K562 (cell line): ENCODE data around the gene PHKA2. TPM values are rescaled to one million over a fixed set of nuclear protein-coding genes. Genes with fewer than 3 reads are reported as not detected.
"Not testable (repeated sequence)": the region's sequence is repeated elsewhere in the genome, so short reads cannot be mapped to it uniquely, and the experiment has no call there.

Experiments
- ATAC-seq: fragments of 200-7000 bp; cut with Tn5 transposase; 3 replicates; pipeline ENCODE4 v1.9.1; 2020; ENCODE audit warnings: moderate library complexity
- BruUV-seq: library from RNA; stranded (reverse); fragments of 400-500 nt; replicated peaks from 2 replicates; lab custom pipeline; 2021; lab: Mats Ljungman, UMichigan
- CTCF ChIA-PET: fragments of 300-600 bp; formaldehyde crosslinking; extraction: SDS; loops from one replicate; lab custom pipeline; 2021; ENCODE audit warnings: low intra/inter-chr PET ratio; lab: Yijun Ruan, JAX
- POLR2A ChIA-PET: fragments of 300-600, 350-650 bp; sonication (Branson Sonifier 250); formaldehyde crosslinking; extraction: SDS; loops from one replicate; lab custom pipeline; 2021; ENCODE audit warnings: antibody characterized with exemption, inconsistent platforms; lab: Yijun Ruan, JAX
- DNase-seq, 4 experiments: peaks; one replicate each; pipeline versions ENCODE4 v3.0.0 to v3.0.0-alpha.2; 2011 to 2018; ENCODE audit warnings: low spot score in 3 of 4, mixed read lengths in 3 of 4; ENCODE audit errors: extremely low read depth in 1 of 4
- FAIRE-seq: peaks from 2 replicates; lab custom pipeline; 2011; peaks lifted over from hg19 to GRCh38; lab: Jason Lieb, UNC
- H2AFZ ChIP-seq: 2 replicates; pipeline ENCODE4 v1.6.0; 2011; ENCODE audit warnings: low read depth, low read length, control low read depth, inconsistent platforms
- H3K27ac ChIP-seq: fragments of 200-600 bp; 3 replicates; pipeline ENCODE4 v1.8.0; 2011; ENCODE audit warnings: low read depth, mild to moderate bottlenecking, control low read depth, inconsistent platforms, low read length, moderate library complexity, mixed read lengths; ENCODE audit errors: extremely low read depth
- H3K27me3 ChIP-seq, 2 experiments: fragments of 300-600 bp in 1 of 2; 2 replicates in 1 of 2; 3 replicates in 1 of 2; pipeline versions ENCODE4 v1.6.0 to v1.8.0; 2011; ENCODE audit warnings: inconsistent platforms in 2 of 2, low read length in 2 of 2, mild to moderate bottlenecking in 1 of 2, mixed read lengths in 1 of 2, moderate library complexity in 1 of 2; ENCODE audit not compliant: control insufficient read depth in 2 of 2, insufficient read depth in 2 of 2
- H3K36me3 ChIP-seq: fragments of 300-600 bp; 3 replicates; pipeline ENCODE4 v1.8.0; 2011; ENCODE audit warnings: mild to moderate bottlenecking, low read length, inconsistent platforms; ENCODE audit not compliant: control insufficient read depth, insufficient read depth
- H3K4me1 ChIP-seq, 2 experiments: fragments of 200-600 bp in 1 of 2; replicated peaks in 1 of 2; 2 replicates in 1 of 2; 3 replicates in 1 of 2; pipeline versions ENCODE4 v1.5.1 to v1.8.0; 2011; ENCODE audit warnings: inconsistent platforms in 2 of 2, low read length in 2 of 2, mild to moderate bottlenecking in 1 of 2, mixed read lengths in 1 of 2, moderate library complexity in 1 of 2; ENCODE audit not compliant: control insufficient read depth in 2 of 2, insufficient read depth in 2 of 2
- H3K4me2 ChIP-seq: 2 replicates; pipeline ENCODE4 v1.6.1; 2011; ENCODE audit warnings: low read length, control low read depth, inconsistent platforms, mixed read lengths; ENCODE audit not compliant: insufficient read depth
- H3K4me3 ChIP-seq: fragments of 200-600 bp; sonication (generic), shearing (Covaris generic); 2 replicates; pipeline ENCODE4 v1.5.1; 2016; ENCODE audit warnings: control low read depth, inconsistent platforms
- H3K79me2 ChIP-seq: fragments of 200-600 bp; 3 replicates; pipeline ENCODE4 v1.8.0; 2011; ENCODE audit warnings: low read length, inconsistent platforms; ENCODE audit not compliant: control insufficient read depth, insufficient read depth
- H3K9ac ChIP-seq, 2 experiments: 2 replicates each; pipeline versions ENCODE4 v1.6.0 to v1.6.1; 2011; ENCODE audit warnings: low read depth in 2 of 2, low read length in 2 of 2, control low read depth in 1 of 2, inconsistent platforms in 1 of 2, mild to moderate bottlenecking in 1 of 2, mixed read lengths in 1 of 2; ENCODE audit not compliant: insufficient read depth in 1 of 2
- H3K9me1 ChIP-seq: one replicate; pipeline ENCODE4 v1.6.0; 2011; ENCODE audit warnings: inconsistent platforms, mild to moderate bottlenecking, low read length, moderate library complexity; ENCODE audit not compliant: control insufficient read depth, insufficient read depth
- H3K9me3 ChIP-seq: replicated peaks from 2 replicates; pipeline ENCODE4 v1.5.1; 2011; ENCODE audit warnings: low read depth, low read length, inconsistent platforms; ENCODE audit not compliant: control insufficient read depth, insufficient read depth
- H4K20me1 ChIP-seq: replicated peaks from 2 replicates; pipeline ENCODE4 v1.6.1; 2011; ENCODE audit warnings: low read length, inconsistent platforms, mixed read lengths; ENCODE audit not compliant: control insufficient read depth, insufficient read depth
- CREBBP ChIP-seq: IDR thresholded peaks from one replicate; pipeline ENCODE4 v1.6.1; 2012; ENCODE audit warnings: low read depth, mild to moderate bottlenecking, control low read depth, inconsistent platforms, low read length
- E2F3 ChIP-seq: fragments of 250-450 bp; sonication (Bioruptor Pico); IDR thresholded peaks from 2 replicates; pipeline ENCODE4 v1.4.0; 2020; ENCODE audit warnings: mild to moderate bottlenecking
- JUNB ChIP-seq: fragments of 450-650 bp; formaldehyde crosslinking; conservative IDR thresholded peaks from 2 replicates; pipeline ENCODE4 v1.4.0; 2020; ENCODE audit warnings: mild to moderate bottlenecking
- MYNN ChIP-seq, 2 experiments: sonication (generic); formaldehyde crosslinking in 1 of 2; IDR thresholded peaks; 2 replicates each; pipeline versions ENCODE4 v1.5.0 to v1.6.1; 2016 to 2020; ENCODE audit warnings: antibody characterized with exemption in 1 of 2, missing genetic modification reagents in 1 of 2
- NCOA4 ChIP-seq: fragments of 450-650 bp; IDR thresholded peaks from 2 replicates; pipeline ENCODE4 v1.6.1; 2018; ENCODE audit warnings: mild to moderate bottlenecking; ENCODE audit not compliant: partially characterized antibody
- NFYB ChIP-seq: IDR thresholded peaks from 2 replicates; pipeline ENCODE4 v1.6.1; 2011; ENCODE audit warnings: mild to moderate bottlenecking, moderate library complexity; ENCODE audit not compliant: insufficient read length; ENCODE audit errors: extremely low read depth
- SNRNP70 ChIP-seq: fragments of 200-400 bp; formaldehyde crosslinking; optimal IDR thresholded peaks from 2 replicates; pipeline ENCODE3; 2017; ENCODE audit warnings: low read depth, low read length
- SPI1 ChIP-seq: IDR thresholded peaks from 2 replicates; pipeline ENCODE4 v1.6.1; 2011; ENCODE audit warnings: low read depth, low read length, control low read depth, borderline replicate concordance
- TAF9B ChIP-seq: fragments of 450-650 bp; IDR thresholded peaks from 2 replicates; pipeline ENCODE4 v1.6.1; 2018; ENCODE audit warnings: mild to moderate bottlenecking; ENCODE audit not compliant: partially characterized antibody
- ZNF239 ChIP-seq: fragments of 250-450 bp; sonication (Bioruptor Pico); IDR thresholded peaks from 2 replicates; pipeline ENCODE4 v1.4.0; 2020; ENCODE audit warnings: mild to moderate bottlenecking
- WGBS: fragments of 100-300 bp; shearing (Covaris generic); methylation state at CpG from one replicate; pipeline ENCODE4 v1.1.6; 2016; ENCODE audit warnings: low coverage, mixed read lengths; ENCODE audit not compliant: insufficient coverage; ENCODE audit errors: missing lambda C conversion rate; 5-methylcytosine and 5-hydroxymethylcytosine counted together
- in situ Hi-C: fragments of 300-500 bp; cut with MboI; formaldehyde crosslinking; loops from 4 replicates; pipeline ENCODE4 v1.15.0; 2018; ENCODE audit warnings: inconsistent platforms, mixed read lengths
- intact Hi-C: fragments of 100-400 bp; cut with micrococcal nuclease; formaldehyde crosslinking; loops from 2 replicates; pipeline ENCODE4 v1.14.2; 2022
- polyA plus RNA-seq, 8 experiments: library from polyadenylated mRNA; depleted of rRNA in 4 of 8; stranded (reverse) in 5 of 8; unstranded in 3 of 8; fragments of >200 nt; fragmentation: Nextera tagmentation in 2 of 8; fragmentation: Illumina TruSeq in 1 of 8; extraction: Ambion mirVana in 2 of 8; extraction: Trizol in 1 of 8; gene quantifications; 2 replicates each; pipeline versions ENCODE4 v1.2.1 to v1.2.3, GENCODE V29; 2011 to 2014; ENCODE audit warnings: inconsistent platforms in 1 of 8, missing spikeins in 1 of 8
- total RNA-seq, 7 experiments: library from RNA; depleted of rRNA in 6 of 7; stranded (reverse); fragments of >200 nt in 6 of 7; fragmentation: Illumina TruSeq in 2 of 7; extraction: Trizol in 2 of 7; gene quantifications; 2 replicates each; pipeline versions ENCODE4 v1.2.1 to v1.2.3, GENCODE V29; 2011 to 2021; ENCODE audit warnings: low replicate concordance in 1 of 7
- TF ChIP-seq, protein P1 (sequence below): fragments of 250-450 bp; sonication (Bioruptor Pico); IDR thresholded peaks from 2 replicates; pipeline ENCODE4 v1.8.0; 2022; ENCODE audit warnings: inconsistent platforms
- TF ChIP-seq, protein P2 (sequence below): fragments of 450-650 bp; IDR thresholded peaks from 2 replicates; pipeline ENCODE4 v1.6.1; 2017; ENCODE audit warnings: mild to moderate bottlenecking, moderate library complexity

Gene PHKA2
- total and polyA plus RNA-seq, 9 of the 15 experiments (the other 6 are each of a cell fraction or from before 2014, with no cell fraction given): 2.8 to 33.1 (median 20.3) TPM

DNA sequence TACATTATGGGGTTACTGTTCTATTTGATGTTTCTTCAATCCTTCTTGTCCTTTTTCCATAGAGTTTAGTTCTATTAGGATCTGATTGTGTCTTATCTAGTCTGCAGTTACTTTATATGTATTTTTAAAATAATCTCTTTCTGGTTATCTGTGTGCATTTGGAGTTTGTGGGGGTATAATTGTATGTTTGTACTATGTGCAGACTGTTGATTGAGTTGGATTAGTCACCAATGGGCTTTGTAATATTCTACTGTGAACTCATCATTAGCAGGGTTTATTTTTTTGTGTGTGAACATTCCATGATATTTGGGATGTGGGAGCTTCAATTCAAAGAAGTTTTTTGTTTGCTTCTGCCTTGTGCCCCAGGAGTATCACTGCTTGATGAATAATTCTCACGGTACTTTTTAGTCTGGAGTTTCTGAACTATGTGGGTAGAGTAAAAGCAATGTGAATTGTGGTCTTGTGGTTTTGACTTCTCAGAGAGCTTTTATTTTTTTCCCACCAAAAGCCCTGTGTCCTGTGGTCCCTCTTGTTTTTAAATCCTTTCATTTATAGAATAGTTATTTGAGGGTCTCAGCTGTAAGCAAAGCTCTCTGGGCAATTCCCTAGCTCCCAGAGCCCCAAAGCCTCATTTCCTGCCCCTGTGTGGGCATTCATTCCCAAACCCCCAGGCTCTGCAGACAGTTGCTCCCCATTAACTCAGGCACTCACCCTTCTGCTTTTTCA lies 127.8 kb downstream of the PHKA2 start (continued):
- TF ChIP-seq ZNF239: no peak
- no peak for TF ChIP-seq NCOA4
- TF ChIP-seq MYNN (IDR thresholded peaks at IDR 0.05): no peak
- TF ChIP-seq MYNN (CRISPR knock-in tag; IDR thresholded peaks at IDR 0.05): no peak
- no peak for TF ChIP-seq SNRNP70
- no peak for TF ChIP-seq E2F3
- TF ChIP-seq CREBBP: no peak
- TF ChIP-seq NFYB: no peak
- TF ChIP-seq SPI1: no peak
- TF ChIP-seq, protein P1, sequence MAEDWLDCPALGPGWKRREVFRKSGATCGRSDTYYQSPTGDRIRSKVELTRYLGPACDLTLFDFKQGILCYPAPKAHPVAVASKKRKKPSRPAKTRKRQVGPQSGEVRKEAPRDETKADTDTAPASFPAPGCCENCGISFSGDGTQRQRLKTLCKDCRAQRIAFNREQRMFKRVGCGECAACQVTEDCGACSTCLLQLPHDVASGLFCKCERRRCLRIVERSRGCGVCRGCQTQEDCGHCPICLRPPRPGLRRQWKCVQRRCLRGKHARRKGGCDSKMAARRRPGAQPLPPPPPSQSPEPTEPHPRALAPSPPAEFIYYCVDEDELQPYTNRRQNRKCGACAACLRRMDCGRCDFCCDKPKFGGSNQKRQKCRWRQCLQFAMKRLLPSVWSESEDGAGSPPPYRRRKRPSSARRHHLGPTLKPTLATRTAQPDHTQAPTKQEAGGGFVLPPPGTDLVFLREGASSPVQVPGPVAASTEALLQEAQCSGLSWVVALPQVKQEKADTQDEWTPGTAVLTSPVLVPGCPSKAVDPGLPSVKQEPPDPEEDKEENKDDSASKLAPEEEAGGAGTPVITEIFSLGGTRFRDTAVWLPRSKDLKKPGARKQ: no peak
- no peak for TF ChIP-seq TAF9B
- TF ChIP-seq, protein P2, sequence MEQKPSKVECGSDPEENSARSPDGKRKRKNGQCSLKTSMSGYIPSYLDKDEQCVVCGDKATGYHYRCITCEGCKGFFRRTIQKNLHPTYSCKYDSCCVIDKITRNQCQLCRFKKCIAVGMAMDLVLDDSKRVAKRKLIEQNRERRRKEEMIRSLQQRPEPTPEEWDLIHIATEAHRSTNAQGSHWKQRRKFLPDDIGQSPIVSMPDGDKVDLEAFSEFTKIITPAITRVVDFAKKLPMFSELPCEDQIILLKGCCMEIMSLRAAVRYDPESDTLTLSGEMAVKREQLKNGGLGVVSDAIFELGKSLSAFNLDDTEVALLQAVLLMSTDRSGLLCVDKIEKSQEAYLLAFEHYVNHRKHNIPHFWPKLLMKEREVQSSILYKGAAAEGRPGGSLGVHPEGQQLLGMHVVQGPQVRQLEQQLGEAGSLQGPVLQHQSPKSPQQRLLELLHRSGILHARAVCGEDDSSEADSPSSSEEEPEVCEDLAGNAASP: no peak
- no peak for TF ChIP-seq JUNB (CRISPR knock-in tag)

GRCh38 chrX:18847901-18848300 lies 136.0 kb downstream of the PHKA2 start:
- H3K36me3 ChIP-seq, CTCF ChIA-PET, ATAC-seq, FAIRE-seq, in situ Hi-C loops, H3K9me1 ChIP-seq, H3K27ac ChIP-seq, H2AFZ ChIP-seq, H4K20me1 ChIP-seq, H3K4me2 ChIP-seq, H3K4me3 ChIP-seq, H3K9me3 ChIP-seq, DNase-seq, BruUV-seq, intact Hi-C loops, POLR2A ChIA-PET, H3K9ac ChIP-seq, H3K4me1 ChIP-seq, H3K79me2 ChIP-seq: not testable (repeated sequence)
- H3K27me3 ChIP-seq: peaks cover 4 to 15% of the 10 kb centered on the region in 2 experiments; a peak in 3 of 5 replicates
- 6% methylated on average over 3 of the region's 3 CpGs for WGBS
